Mesodermal cell (in vitro differentiated cells): ENCODE data around the gene SNX11.

ENCODE experiments used
- H3K27ac ChIP-seq: 2 replicates; pipeline ENCODE4 v1.7.0; 2013; ENCODE audit warnings: mild to moderate bottlenecking, low read depth, low read length, moderate library complexity; ENCODE audit not compliant: severe bottlenecking
- H3K36me3 ChIP-seq: 2 replicates; pipeline ENCODE4 v1.7.1; 2013; ENCODE audit warnings: mild to moderate bottlenecking, low read length, moderate library complexity; ENCODE audit not compliant: control insufficient read depth, insufficient read depth
- H3K4me1 ChIP-seq: one replicate; pipeline ENCODE4 v1.7.1; 2013; ENCODE audit warnings: mild to moderate bottlenecking, low read length; ENCODE audit not compliant: insufficient read depth, control insufficient read depth, poor library complexity, severe bottlenecking
- H3K4me3 ChIP-seq: 2 replicates; pipeline ENCODE4 v1.7.0; 2013; ENCODE audit warnings: low read length, control low read depth, mild to moderate bottlenecking; ENCODE audit not compliant: insufficient read depth, poor library complexity, severe bottlenecking; ENCODE audit errors: extremely low read depth
- H3K9me3 ChIP-seq: 2 replicates; pipeline ENCODE4 v1.7.1; 2013; ENCODE audit warnings: mild to moderate bottlenecking, low read length, moderate library complexity; ENCODE audit not compliant: control insufficient read depth
- WGBS, 2 experiments: methylation state at CpG; one replicate each; pipeline ENCODE4 v1.1.5; 2013; ENCODE audit warnings: missing lambda C conversion rate in 2 of 2; ENCODE audit not compliant: insufficient coverage in 2 of 2; 5-methylcytosine and 5-hydroxymethylcytosine counted together

The SNX11 gene

GRCh38 chr17:48121923-48122664 lies 14.5 kb downstream of the SNX11 start:
- Histone ChIP-seq H3K9me3 (no peaks in the 10 kb centered on the region), H3K27ac (no peak overlapping the region), H3K4me1 (no peaks in the 10 kb centered on the region), H3K36me3 (peaks cover 66% of the 10 kb centered on the region), H3K4me3 (no peak overlapping the region)
- 95 to 97% methylated on average over 3 to 6 of the region's 9 CpGs for WGBS, 2 experiments

- Histone ChIP-seq H3K9me3 (no peaks in the 10 kb centered on the region), H3K27ac (no peak overlapping the region), H3K4me1 (peaks cover 5% of the 10 kb centered on the region), H3K4me3 (no peak overlapping the region), H3K36me3 (peaks cover 62% of the 10 kb centered on the region)
- WGBS, 2 experiments, result 93 to 100% methylated on average over 2 to 3 of the region's 3 CpGs
These were observed 15.1 kb downstream of the SNX11 start for GRCh38 chr17:48122665-48123045.

GRCh38 chr17:48123111-48123510 lies 15.5 kb downstream of the SNX11 start:
- WGBS, 2 experiments, result 86 to 90% methylated on average over 2 to 5 of the region's 6 CpGs
- Histone ChIP-seq H3K27ac (no peak overlapping the region), H3K4me3 (no peak overlapping the region), H3K4me1 (peaks cover 5% of the 10 kb centered on the region), H3K9me3 (no peaks in the 10 kb centered on the region), H3K36me3 (peaks cover 57% of the 10 kb centered on the region)

- WGBS, 2 experiments, result 88 to 95% methylated on average over 1 to 3 of the region's 4 CpGs
- peaks cover 5% of the 10 kb centered on the region for H3K4me1 ChIP-seq
- no peak overlapping the region for H3K4me3 ChIP-seq
- H3K9me3 ChIP-seq, result no peaks in the 10 kb centered on the region
- no peak overlapping the region for H3K27ac ChIP-seq
- peaks cover 50% of the 10 kb centered on the region for H3K36me3 ChIP-seq
These were observed 16.3 kb downstream of the SNX11 start for GRCh38 chr17:48123776-48124388.

GRCh38 chr17:48125829-48126531 lies 18.4 kb downstream of the SNX11 start:
- Histone ChIP-seq H3K27ac (no peak overlapping the region), H3K36me3 (peaks cover 35% of the 10 kb centered on the region), H3K4me1 (peaks cover 5% of the 10 kb centered on the region), H3K9me3 (no peaks in the 10 kb centered on the region), H3K4me3 (no peak overlapping the region)
- 92 to 95% methylated on average over 5 of the region's 9 CpGs for WGBS, 2 experiments

- Histone ChIP-seq H3K27ac (no peak overlapping the region), H3K4me1 (peaks cover 5% of the 10 kb centered on the region), H3K36me3 (peaks cover 30% of the 10 kb centered on the region), H3K4me3 (no peak overlapping the region), H3K9me3 (no peaks in the 10 kb centered on the region)
- WGBS, 2 experiments, result 91 to 97% methylated on average over 6 to 7 of the region's 7 CpGs
These were observed 18.9 kb downstream of the SNX11 start for GRCh38 chr17:48126532-48126850.

DNA sequence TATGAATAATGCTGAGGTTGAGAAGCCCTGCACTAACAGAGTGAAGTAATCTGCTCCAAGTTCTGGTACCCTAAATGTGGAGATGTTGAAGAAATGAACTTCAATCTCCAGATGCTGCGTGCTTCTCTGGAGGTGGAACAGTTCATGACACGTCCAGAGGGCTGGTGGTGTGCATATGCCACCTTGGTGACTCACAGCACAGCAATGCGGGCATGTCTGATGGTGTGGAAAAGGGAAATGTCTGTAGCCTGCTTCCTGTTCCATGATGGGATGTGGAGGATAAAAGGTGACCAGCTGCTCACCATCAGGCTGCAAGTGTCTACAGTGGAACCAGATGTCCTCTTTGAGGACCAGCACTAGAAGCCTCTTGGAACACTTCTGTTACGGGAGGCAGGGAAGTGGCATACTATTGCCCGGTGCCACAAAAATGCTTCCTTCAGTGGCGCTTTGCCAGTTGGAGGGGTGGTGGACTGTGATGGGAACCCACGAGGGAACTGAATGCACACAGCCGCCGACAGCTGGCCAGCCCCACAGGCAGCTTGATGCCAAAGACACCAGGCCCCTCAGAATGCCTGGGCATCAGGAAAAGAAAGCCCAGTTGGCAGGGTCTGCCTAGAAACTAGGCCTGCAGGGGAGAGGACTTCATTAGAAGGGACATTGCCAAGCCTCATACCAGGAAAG lies 19.9 kb downstream of the SNX11 start:
- no peaks in the 10 kb centered on the region for H3K9me3 ChIP-seq
- H3K4me3 ChIP-seq, result no peak overlapping the region
- 94 to 95% methylated on average over 9 of the region's 9 CpGs for WGBS, 2 experiments
- no peak overlapping the region for H3K27ac ChIP-seq
- H3K36me3 ChIP-seq, result peaks cover 20% of the 10 kb centered on the region
- peaks cover 5% of the 10 kb centered on the region for H3K4me1 ChIP-seq

DNA sequence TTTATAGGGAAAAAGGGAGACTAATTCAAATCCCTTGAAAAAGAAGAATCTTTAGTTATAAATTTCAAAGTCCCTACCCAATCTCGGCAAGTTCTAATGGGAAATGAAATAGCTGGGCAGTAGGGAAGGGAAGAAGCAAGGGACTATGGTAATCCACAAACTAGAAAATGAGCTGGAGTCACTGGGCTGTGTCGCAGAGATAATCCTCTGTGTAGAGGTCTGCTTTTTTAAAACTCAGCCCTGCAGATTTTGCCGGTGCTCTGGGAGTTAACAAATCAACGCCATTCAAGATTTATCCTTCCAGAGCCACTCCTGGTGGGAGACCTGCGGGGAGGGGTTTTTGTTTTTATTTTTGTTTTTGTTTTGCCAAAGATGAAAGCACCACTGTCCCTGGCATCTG lies 20.8 kb downstream of the SNX11 start:
- no peaks in the 10 kb centered on the region for H3K9me3 ChIP-seq
- H3K4me1 ChIP-seq, result peaks cover 5% of the 10 kb centered on the region
- WGBS, 2 experiments, result 60 to 88% methylated on average over 1 of the region's 5 CpGs
- no peak overlapping the region for H3K27ac ChIP-seq
- peaks cover 17% of the 10 kb centered on the region for H3K36me3 ChIP-seq
- H3K4me3 ChIP-seq, result no peak overlapping the region

DNA sequence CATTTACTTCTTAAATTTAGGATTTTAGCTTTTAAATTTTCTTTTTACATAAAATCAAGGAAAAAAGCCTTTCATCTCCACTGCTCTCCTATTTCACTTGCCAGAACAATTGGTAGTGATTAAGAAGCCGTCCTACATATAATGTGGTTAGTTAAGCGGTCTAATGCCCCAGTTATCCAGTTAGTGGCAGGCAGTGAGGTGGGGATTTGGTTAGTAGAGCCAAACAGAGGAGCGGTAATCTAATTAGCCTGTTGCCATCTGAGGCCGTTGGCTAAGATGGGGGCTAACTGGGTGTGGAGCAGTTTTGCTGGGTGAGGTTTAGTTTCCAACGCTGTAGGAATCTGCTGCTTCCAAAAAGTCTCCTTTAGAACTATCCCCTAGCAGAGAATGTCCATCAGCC lies 22.4 kb downstream of the SNX11 start:
- Histone ChIP-seq H3K4me1 (peaks cover 5% of the 10 kb centered on the region), H3K9me3 (no peaks in the 10 kb centered on the region), H3K4me3 (no peak overlapping the region), H3K27ac (no peak overlapping the region), H3K36me3 (peaks cover 7% of the 10 kb centered on the region)
- WGBS, 2 experiments, result 44 to 100% methylated on average over 1 to 2 of the region's 5 CpGs

DNA sequence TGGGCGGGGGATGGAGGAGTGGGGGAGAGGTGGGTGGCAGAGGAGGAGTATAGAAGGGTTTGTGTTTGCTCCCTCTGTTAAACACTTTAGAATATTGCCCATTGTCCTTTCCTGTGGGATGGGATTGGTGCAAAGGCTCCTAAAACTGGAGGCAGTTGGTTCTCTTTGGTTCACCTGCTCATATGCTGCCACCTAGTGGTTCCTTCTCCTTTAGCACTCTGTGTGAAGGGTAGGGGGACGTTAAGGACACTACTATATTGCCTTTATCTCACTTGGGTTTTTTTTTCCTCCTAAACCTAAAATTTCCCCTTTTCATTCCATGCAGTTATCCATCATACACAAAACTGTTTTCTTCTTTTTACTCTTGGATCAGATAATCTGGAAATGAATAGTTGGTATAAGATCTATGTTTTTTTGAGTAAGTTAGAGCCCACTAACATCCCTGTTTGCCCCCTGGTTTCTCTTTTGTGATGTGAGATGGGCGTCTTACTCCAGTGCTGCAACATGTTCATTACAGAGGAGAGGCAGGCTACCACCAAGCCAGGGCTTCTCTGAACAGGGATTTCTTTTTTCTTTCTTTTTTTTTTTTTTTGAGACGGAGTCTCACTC lies 23.8 kb downstream of the SNX11 start:
- WGBS, 2 experiments, result 69 to 83% methylated on average over 1 to 2 of the region's 4 CpGs
- no peak overlapping the region for H3K4me3 ChIP-seq
- no peaks in the 10 kb centered on the region for H3K36me3 ChIP-seq
- no peaks in the 10 kb centered on the region for H3K9me3 ChIP-seq
- H3K27ac ChIP-seq, result no peak overlapping the region
- H3K4me1 ChIP-seq, result peaks cover 5% of the 10 kb centered on the region
